NCI-H2227 treated with DMSO at 0.1 percent for 48 hours (cell line): ENCODE results near the gene EPN3.

Experiments
- DNase-seq: peaks from one replicate; lab custom pipeline; 2025; lab: John Stamatoyannopoulos, UW

The EPN3 gene

GRCh38 chr17:50532452-50533024 is at the start of gene EPN3:
EPN3 (plus strand) TSS chr17:50532735; CDS start chr17:50536557, 3,822 bp downstream.
- DNase-seq = no peak

DNA sequence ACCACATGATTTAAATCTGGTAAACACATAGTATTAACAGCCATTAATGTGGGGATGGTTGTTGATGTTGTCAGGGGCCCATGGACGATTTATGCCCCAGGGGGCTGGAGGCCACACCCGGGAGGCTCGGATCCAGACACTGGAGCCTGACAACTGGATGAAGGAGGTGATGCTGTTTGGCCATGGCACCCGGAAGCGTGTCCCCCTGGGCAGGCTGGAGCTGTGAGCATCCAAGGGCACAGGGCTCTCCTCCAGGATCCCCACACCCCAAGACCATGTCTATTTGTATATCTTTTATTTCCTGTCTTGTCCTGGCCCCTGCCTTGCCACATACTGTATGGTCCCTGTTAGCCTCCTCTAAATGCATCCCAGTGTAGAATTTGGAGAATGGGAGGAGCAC is 49.3 kb upstream of the EPN3 start:
- DNase-seq = no peak

DNA sequence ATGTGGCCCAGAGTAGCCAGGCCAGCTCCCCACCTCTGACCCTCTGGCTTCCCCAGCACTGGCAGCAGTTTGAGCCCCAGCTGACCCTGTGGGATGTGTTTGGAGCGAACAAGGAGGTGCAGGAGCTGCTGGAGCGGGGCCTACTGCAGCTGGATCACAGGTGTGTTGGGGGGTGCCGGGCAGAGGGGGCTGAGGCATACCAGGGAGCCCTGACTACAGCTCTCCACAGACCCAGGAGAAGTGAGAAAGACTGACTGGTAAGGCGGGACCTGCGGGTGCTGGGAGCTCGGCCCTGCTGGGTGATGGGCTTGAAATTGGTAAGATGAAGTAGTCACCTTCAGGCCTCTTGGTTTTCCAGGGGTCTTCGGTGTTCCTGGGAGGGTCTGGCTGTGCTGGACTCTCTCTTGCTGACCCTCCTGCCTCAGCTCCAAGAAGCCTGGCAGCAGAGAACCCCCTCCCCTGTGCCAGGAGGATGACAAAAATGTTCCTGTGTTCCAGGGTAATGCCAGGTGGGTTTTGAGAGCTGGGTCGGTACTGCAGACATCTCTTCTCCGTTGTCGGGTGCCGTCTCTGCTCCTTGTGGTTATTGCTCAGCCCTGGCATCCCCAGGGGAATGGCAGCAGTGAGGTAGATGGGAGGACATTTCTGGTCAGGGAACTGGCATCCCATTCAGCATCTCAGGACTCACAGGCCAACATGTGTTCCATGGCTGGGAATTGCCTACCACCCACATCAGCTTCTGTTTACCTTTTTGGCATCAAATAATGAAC is 48.0 kb upstream of the EPN3 start:
- DNase-seq = no peak

DNA sequence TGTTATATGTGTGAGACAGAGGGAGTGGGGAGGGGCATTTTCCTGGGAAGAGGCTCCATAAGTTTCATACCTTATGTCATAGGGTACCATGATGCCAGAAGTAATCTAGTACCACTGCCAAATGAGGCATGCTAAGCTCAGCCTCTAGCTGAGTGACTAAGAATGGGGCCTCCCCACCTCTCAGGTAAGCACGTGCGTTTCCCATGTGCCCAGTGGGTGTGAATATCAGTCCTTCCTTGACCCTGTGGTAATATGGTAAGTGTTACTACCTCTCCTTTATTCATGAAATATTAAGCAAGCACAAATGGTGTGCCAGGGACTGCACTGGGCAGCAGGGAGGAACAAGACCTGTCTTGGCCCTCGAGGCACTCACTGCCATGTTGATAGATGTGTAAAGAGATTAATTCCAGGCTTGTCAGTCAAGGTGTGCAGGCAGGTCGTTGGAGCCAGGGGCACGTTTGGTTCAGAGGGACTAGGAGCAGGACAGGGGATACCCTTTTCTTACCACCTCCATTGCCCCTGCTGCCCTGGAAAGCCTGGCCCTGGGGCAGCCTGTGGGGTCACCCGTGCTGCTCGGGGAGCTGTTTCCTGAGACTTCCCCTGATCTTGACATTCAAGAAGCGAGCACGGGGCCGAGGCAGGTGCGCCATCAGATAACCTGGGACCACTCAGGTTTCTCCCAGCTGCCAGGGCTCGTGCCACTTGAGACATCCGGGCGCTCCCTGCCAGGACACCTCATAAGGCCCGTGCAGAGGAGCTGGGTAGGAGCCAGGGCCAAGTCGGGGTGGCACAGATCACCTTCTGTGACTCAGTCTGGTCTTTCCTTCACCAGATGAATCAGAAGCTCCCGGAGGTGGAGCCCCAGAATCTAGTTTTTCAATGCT is 45.1 kb upstream of the EPN3 start:
- DNase-seq = no peak

GRCh38 chr17:50488880-50489279 is 43.7 kb upstream of the EPN3 start:
- no peak for DNase-seq

DNA sequence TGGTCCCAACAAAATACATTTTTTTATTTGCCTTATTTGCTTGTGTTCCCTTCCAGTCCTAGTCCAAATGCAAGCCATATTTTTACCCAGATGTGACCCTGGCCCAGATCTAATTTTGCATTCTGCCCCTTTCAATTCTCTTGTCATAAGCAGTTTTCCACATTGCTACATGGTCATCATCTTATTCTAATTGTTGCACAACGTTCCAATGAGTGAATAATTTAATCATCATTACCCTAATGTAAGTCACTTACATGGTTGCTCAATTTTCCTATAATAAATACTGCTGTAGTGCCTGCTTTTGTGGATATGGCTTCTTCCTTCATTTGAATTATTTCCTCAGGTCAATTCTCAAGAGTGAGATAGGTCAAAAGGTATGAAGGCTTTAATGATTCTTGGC is 41.0 kb upstream of the EPN3 start:
- no peak for DNase-seq

- DNase-seq = no peak
These were observed 40.3 kb upstream of the EPN3 start for GRCh38 chr17:50492214-50492613.

GRCh38 chr17:50493744-50494143 is 38.8 kb upstream of the EPN3 start:
- no peak for DNase-seq

DNA sequence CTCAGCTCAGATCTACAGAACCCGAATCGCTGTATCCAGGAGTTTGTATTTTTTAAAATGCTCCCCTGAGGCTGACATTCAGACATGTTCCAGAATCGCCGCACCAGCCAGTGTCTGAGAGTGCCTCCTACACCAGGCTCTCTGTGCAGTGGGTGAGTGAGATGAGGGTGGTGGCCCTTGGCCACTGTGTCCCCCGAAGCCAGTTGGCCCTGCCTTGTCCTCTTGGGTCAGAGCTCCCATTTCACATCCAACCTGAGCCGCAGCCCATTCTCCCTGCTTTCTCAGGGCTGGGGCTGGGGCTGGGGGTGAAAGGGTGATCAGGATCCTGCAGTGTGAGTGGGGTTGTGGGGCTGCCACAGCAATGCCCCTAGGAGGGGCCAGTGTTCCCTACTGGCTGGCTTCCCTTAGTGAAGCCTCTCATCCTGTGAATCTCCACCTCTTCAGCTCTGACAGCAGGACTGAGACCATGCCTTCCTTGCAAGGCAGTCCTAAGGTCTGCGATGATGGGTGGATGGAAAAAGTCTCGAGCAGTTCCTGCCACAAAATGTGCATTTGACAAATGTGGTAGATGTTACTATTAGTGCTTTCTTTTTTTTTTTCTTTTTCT is 37.2 kb upstream of the EPN3 start:
- no peak for DNase-seq

DNA sequence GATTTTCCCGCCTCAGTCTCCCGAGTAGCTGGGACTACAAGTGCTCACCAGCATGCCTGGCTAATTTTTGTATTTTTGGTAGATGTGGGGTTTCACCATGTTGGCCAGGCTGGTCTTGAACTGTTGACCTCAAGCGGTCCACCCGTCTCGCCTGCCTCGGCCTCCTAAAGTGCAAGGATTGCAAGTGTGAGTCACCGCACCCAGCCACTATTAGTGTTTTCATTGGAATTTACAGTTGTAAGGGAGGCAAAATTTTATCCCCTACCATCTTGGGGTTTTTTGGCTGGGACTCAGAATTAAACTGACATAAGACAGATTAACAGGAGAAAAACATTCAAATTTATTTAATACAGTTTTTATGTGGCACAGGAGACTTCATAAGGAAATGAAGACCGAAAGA is 36.6 kb upstream of the EPN3 start:
- no peak for DNase-seq

- DNase-seq = no peak
These were observed 34.3 kb upstream of the EPN3 start for GRCh38 chr17:50498021-50498874.

- no peak for DNase-seq
These were observed 33.3 kb upstream of the EPN3 start for GRCh38 chr17:50499270-50499669.

DNA sequence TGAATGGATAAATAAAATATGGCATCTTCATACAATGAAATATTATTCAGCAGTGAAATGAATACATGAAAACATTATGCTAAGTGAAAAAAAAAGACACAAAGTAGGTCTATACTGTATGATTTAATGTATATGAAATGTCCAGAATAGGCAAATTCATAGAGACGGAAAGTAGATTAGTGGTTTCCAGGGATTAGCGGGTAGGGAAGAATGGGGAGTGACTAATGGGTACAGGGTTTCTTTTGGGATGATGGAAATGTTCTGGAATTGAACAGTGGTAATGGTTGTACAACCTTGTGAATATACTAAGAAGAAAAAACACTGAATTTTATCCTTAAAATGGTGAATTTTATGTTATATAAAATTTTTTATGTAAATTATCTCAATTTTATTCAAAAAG is 32.8 kb upstream of the EPN3 start:
- no peak for DNase-seq

DNA sequence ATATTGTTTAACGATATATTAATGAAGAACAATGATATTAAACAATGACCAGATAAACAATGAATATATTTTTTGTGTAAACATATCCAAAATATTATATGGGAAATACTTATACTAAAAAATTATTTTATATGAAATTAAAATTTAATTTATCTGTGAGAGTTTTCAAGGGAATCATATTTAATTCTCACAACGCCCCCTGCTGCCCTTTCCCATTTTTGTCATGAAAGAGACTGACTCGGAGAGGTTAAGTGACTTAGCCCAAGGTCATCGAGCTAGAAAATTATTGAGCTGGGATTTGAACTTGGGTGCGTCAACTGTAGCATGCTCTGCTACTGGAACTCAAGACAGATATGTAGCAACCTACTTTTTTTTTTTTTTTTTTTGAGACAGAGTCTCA is 31.5 kb upstream of the EPN3 start:
- DNase-seq = no peak

- no peak for DNase-seq
These were observed 30.1 kb upstream of the EPN3 start for GRCh38 chr17:50502301-50502990.

GRCh38 chr17:50505591-50506130 is 26.9 kb upstream of the EPN3 start:
- DNase-seq = no peak

DNA sequence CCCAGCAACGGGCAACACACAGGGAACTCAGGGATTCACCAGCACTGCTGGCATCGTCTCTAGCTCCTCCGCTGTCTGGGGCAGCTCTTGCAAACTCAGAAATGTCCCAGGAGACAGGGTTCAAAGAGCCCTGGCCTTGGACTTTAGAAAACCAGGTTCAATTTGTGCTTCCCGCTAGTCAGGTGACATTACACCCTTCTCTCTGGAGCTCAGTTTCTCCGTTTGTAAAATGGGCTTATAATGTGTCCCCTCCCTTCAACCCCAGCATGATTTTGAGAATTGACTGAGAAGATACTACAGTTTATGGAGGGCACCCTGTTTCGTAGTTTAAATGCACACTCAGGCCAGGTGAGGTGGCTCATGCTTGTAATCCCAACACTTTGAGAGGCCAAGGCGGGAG is 26.2 kb upstream of the EPN3 start:
- no peak for DNase-seq

DNA sequence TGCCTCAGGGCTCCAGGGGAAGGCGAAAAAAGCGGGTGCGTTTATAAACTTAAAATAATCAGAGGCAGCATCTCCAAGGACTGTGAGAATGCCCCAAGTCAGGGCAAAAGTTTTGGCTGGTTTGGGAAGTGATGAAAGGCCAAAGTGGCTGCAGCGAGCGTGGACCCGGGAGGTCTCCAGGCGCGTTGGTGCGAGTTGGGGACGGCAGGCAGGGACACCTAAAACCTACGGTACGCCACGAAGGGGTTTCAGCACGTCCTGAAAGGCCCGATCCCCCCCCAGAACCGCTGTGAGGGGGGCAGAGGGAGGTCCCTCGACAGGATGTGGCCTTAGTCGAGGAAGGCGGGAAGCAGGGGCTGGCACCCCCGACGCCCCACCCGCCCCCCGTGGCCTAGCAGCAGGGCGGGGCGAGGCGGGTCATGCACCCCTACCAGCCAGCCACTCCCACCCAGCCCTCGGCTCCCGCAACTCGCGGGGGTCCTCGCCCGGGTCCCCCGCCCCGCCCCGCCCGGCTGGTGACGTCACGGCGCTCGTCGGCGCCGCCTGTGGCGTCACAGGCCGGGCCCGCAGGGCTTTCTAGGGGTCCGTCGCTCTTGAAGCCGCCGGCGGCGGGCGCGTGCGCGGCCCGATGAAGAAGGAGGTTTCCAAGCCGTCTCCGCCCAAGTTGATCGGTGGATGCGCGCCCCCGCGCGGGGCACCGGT is 24.5 kb upstream of the EPN3 start, which contains the start of gene MYCBPAP:
TSS of gene MYCBPAP (plus strand) at position 569 of the 702 bp plus-strand sequence. CDS start 236 bp downstream, outside the sequence.
- DNase-seq = peak; percentile 81

DNA sequence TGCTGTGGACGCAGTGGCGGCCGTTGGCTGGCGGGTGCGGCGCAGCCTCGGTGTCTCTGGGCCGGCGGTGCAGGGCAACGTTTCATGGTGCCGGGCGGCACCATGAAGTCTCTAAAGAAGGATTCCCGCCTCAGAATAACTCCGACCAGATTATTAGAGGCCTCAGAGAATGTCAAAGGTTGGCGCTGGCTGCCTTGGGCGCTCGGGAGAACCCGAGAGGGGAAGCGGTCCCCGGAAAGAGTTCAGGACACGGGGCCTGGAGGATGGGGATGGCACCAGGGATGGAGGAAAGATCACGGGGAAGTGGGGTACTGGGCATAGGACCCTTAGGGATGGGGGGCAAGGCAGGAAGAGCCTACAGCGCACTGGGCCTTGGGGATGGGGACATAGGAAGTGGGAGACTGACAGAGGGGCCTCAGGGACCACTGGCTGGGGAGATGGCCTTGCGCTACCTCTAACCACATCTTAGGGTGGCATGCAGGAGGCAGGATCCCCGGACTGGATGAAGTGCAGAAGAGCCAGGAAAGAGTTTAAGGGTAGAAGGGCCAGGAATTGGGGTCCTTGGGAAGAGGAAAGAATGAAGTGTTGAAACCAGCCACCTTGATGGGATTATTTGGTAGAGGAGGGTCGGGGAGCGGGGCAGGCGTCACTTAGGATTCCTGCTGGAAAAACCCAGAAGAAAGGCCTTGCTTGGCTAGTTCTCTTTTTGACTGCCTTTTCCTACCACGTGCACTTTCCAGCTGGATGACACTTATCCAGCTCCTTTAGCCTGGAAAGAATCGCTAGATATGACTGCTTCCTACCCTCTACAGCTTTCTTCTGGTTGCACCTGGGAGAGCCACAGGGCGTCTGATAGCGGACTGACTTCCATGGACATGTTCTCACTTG is 23.7 kb upstream of the EPN3 start:
- no peak for DNase-seq
